HG03175 (cell line): ENCODE results near the gene PFDN5.
A peak's percentile ranks its signal among the peaks of the same experiment; 100 is the strongest.
"Not testable (repeated sequence)": the region's sequence is repeated elsewhere in the genome, so short reads cannot be mapped to it uniquely, and the experiment has no call there.

Source experiments
- ATAC-seq: cut with Tn5 transposase; IDR thresholded peaks from one replicate; pipeline ENCODE4 v1.9.1; 2021; ENCODE audit warnings: mild to moderate bottlenecking, moderate library complexity; ENCODE audit not compliant: unreplicated experiment

PFDN5 gene

DNA sequence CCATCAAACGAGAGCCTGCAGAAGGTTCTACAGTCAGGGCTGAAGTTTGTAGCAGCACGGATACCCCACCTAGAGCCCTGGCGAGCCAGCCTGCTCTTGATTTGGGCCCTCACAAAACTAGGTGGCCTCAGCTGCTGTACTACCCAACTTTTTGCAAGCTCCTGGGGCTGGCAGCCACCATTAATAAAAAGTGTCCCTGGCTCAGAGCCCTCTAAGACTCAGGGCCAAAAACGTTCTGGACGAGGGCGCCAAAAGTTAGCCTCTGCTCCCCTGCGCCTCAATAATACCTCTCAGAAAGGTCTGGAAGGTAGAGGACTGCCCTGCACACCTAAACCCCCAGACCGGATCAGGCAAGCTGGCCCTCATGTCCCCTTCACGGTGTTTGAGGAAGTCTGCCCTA is 8.9 kb upstream of the PFDN5 start:
- no peak for ATAC-seq

DNA sequence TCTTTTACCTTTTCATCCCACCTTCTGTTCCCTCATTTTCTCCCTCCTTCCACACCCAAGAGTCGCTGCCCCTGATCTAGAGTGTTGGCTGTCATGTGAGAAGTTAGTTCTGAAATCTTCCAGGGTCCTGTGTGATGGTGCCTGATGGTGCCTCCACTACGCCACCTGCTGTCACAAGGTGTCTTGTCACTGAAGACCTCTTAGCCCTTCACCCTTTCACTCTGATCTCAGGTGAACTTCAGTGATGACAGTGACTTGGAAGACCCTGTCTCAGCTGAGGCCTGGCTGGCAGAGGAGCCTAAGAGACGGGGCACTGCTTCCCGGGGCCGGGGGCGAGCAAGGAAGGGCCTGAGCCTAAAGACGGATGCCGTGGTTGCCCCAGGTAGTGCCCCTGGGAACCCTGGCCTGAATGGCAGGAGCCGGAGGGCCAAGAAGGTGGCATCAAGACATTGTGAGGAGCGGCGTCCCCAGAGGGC is 7.6 kb upstream of the PFDN5 start:
- ATAC-seq: no peak

DNA sequence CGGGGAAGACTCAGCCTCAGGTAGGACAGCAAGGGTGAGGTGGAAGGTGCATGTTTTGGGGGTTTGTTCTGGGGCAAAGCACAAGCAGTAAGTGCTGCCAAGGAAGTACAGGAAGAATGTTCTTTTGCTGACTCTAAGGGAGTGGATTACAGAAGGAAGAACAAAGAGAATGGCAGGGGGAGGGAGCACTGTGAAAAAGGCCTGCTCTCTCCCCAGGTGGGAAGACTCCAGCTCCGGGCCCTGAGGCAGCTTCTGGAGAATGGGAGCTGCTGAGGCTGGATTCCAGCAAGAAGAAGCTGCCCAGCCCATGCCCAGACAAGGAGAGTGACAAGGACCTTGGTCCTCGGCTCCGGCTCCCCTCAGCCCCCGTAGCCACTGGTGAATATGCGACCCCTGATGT is 7.0 kb upstream of the PFDN5 start:
- ATAC-seq: no peak

DNA sequence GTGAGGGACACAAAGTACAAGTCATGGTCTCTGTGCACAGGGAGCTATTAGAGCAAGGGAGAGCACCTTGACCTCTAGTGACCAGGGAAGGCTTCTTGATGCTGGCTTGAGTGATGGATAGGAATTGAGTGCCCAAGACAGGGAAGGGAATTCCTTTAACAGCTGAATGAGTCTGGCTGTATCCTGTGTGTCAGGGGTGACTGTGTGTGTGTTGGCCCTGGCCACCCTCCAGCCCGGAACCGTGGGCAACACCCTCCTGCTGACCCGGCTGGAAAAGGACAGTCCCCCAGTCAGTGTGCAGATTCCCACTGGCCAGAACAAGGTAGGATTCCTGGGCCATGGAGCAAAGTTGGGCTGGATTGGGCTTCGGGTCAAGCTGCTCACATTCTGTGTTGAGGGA is 5.5 kb upstream of the PFDN5 start:
- ATAC-seq: no peak

DNA sequence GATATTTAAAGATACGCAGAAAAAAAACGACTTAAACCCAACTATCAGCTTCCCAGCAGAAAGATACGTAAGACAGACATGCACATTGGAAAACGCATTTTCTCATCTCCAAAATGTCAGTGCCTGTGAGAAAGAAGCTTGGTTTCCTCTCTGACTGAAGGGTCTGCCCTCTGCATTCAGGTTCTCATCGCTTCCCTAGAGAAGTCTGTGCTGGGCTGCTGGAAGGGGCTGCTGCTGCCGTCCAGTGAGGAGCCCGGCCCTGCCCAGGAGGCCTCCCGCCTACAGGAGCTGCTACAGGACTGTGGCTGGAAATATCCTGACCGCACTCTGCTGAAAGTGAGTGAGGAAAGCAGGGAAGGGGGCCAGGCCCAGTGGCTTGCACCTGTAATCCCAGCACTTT is 4.7 kb upstream of the PFDN5 start:
- ATAC-seq: no peak

DNA sequence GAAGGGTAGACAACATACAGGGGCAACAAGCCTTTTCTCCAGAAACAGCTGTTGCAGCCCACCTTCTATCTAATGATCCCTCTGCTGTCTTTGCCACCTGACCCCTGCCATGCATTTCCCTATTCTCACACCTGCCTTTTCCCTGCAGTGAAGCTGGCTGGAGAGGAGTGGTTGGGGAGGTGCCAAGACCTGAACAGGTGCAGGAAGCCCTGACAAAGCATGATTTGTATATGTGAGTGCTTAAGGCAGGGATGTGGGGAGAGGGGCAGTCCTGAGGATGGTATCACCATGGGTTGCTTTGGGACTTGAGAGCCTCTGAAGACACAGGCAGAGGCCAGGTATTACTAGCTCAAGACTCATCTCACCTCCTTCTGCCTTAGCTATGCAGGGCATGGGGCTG is 2.9 kb upstream of the PFDN5 start:
- no peak for ATAC-seq

DNA sequence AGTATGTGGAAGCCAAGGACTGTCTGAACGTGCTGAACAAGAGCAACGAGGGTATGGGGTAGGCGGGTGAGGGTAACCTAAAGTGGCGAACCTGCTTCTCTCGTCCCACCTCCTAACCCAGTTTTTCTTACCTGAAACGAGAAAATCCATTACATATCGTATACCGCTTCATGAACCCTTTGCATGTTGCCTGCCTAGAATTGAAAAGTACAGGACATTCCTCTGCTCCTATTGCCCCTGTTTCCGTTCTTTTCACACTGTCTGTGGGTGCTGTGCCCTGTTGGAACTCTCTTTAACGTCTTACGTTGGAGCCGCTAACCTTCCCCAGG is 513 bp downstream of the PFDN5 start:
- no peak for ATAC-seq

DNA sequence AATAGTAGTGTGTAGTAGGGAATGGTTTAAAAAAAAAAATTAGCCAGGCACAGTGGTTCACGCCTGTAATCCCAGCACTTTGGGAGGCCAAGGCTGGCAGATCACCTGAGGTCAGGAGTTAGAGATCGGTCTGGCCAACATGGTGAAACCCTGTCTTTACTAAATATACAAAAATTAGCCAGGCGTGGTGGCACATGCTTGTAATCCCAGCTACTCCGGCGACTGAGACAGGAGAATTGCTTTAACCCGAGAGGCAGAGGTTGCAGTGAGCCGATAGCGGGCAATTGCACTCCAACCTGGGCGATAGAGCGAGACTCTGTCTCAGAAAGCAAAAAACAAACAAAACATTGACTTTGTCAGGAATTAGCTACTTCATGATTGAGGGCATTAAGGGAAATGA is 1.8 kb downstream of the PFDN5 start:
- not testable (repeated sequence) for ATAC-seq

DNA sequence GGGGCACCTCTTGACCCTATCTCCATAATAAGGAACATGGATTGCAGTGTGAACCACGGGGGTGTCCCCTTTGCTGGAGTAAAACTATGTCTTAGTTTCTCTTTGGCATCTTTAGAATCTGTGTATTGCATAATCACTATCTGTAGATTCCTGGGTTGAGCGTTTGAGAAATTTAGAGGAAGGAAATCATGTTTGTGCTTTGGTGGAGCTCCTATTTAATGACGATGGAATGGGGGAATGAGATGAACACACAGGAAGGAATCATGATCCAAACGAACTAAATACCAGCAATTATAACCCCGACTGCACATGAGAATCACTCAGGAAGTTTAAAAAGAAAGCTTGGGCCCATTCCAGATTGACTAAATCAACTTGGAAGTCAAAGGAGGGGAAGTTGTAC is 2.8 kb downstream of the PFDN5 start:
- no peak for ATAC-seq

DNA sequence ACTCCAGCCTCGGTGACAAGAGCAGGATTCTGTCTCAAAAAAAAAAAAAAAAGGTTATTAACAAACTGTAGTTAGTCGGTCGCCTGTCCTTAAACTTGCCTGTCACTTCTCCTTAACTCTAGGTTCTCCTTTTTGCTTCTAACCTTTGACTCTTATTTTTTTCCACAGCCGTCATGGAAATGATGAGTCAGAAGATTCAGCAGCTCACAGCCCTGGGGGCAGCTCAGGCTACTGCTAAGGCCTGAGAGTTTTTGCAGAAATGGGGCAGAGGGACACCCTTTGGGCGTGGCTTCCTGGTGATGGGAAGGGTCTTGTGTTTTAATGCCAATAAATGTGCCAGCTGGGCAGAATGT is 3.7 kb downstream of the PFDN5 start:
- ATAC-seq: peak; percentile 23

DNA sequence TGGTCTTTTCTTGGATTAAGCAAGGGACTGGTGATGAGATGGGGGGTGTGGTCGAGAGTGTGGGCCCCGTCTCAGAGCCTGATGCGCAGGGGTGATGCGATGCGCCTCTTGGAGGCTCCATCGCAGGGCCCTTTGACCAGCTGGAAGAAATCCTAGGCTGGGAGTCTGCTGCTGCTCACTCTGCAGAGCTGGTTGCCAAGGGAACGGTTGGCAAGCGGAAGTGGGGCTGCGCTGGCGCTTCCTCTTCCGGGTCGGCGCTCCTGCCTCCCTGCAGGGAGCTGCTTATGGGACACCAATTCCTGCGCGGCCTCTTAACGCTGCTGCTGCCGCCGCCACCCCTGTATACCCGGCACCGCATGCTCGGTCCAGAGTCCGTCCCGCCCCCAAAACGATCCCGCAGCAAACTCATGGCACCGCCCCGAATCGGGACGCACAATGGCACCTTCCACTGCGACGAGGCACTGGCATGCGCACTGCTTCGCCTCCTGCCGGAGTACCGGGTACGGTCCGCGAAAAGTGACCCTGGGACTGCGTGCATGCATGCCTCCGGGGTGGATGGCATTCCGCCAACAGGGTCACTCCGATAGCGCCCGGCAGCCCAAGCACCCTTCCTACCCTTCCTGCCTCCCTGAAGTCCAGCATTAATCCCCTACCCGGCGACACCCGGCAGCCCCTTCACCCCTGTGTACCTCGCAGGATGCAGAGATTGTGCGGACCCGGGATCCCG is 4.3 kb downstream of the PFDN5 start, which contains the start of gene MYG1:
Gene MYG1, plus strand, starts transcription at position 242 of the 727 bp plus-strand sequence. Its CDS starts 43 bp downstream, at position 285.
- peak; percentile 80 for ATAC-seq

DNA sequence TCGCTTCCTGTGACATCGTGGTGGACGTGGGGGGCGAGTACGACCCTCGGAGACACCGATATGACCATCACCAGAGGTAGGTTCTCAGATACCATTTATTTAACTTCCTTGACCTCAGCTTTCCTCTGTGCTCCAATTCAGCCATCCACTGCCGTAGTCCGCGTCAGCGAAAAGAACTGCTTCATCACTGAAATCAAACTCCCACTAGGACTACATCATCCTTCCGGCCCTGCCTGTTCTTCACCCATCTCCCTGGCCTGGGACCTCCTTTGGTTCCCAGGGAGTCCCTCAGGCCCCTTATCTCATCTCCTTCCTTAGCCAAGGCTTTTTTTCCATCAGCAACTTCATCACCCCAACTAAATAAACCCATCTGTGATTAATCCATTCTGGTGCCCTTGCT is 4.8 kb downstream of the PFDN5 start:
- no peak for ATAC-seq

DNA sequence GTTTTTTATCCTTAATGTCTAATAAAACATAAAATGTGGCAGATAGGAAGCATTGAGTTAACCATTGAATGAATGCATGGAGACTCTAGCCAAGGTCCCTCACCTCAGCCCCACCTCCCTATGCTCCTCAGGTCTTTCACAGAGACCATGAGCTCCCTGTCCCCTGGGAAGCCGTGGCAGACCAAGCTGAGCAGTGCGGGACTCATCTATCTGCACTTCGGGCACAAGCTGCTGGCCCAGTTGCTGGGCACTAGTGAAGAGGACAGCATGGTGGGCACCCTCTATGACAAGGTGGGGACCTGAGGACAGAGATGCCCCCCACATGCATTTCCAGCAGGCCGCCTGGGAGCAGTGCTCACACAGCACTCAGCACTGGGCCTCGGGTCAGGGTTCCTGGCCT is 7.6 kb downstream of the PFDN5 start:
- no peak for ATAC-seq

DNA sequence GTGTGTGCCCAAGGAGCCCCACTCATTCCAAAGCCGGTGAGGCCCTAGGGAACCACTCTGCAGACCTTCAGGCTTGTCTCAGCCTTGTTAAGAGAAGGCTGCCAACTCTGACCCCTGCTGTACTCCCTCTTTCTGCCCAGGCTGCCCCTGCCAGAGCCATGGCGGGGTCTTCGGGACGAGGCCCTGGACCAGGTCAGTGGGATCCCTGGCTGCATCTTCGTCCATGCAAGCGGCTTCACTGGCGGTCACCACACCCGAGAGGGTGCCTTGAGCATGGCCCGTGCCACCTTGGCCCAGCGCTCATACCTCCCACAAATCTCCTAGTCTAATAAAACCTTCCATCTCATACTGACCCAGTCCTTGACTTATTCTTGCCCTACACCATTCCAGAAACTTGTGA is 11.5 kb downstream of the PFDN5 start:
- no peak for ATAC-seq

DNA sequence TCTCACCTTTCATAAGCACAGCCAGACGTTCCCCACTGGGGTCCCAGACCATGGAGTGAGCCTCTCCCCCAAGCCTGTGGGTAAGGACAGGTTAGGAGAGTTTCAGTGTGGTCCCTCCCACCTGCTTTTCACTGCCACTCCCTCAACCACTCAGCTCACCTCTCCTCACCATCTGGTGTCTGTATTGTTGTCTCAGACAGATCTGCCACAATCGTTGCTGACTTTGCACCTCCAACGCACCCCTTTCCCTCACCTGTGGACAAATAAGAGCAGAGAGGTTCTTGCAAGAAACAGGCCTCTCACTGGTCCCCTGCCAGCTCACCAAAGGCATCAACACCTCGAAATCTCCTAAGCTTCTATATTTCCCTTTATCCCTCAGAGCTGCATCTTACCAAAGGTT is 12.9 kb downstream of the PFDN5 start:
- ATAC-seq: no peak

DNA sequence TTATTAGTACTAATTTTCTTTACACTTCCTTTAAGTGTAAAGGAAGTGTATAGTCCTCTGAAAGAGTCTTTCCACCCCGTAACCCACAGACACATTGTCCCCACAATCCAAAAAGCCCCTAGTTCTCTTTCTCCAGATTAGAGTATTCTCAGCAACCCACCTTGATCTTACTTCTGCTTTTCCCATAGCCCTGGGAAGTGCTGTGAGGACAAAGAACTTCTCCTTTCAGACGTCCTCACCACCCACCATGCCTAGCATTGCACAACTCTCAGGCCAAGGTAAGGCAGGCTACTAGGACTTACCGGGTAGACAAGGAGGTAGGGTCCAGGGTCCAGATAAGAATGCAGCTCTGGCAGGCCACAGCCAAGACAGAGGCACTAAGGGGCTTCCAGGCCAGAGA is 18.7 kb downstream of the PFDN5 start:
- no peak for ATAC-seq

DNA sequence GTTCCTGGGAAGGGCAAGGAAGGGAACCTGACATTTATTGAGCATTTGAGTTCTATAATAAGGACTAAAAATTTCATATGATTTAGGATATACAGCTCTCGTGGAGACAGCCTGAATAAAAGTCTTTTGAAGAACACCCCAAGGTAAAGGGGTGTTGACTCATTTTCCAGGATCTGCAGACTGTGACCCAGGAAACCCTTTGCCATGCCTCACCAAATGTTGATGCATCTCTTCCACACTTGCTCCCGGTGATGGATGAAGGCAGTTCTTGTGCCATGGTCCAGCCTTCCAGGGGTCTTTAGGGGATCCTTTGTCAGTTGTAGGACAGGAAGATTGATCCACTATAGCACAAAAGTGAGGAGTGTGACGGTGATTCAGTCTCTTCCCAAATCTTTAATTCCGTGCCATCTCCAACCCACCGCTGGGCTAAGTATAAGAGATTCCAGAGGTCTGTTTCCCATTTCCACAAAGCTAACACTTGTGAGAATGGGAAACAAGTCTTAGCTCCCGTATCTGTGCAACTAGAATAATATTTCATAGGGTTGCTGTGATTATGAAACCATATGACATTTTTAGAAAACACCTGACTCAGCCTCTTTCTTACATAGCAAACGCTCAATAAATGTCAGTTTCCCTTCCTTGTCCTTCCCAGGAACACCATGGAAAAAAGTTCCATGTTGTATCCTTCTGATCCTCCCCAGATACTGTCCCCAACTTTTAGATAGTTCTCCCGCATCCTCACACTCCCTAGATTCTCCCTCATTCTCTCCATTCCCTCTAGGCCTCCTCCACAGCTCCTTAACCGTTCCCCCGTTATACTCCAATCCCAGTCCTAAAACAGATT is 25.2 kb downstream of the PFDN5 start:
- ATAC-seq: no peak

DNA sequence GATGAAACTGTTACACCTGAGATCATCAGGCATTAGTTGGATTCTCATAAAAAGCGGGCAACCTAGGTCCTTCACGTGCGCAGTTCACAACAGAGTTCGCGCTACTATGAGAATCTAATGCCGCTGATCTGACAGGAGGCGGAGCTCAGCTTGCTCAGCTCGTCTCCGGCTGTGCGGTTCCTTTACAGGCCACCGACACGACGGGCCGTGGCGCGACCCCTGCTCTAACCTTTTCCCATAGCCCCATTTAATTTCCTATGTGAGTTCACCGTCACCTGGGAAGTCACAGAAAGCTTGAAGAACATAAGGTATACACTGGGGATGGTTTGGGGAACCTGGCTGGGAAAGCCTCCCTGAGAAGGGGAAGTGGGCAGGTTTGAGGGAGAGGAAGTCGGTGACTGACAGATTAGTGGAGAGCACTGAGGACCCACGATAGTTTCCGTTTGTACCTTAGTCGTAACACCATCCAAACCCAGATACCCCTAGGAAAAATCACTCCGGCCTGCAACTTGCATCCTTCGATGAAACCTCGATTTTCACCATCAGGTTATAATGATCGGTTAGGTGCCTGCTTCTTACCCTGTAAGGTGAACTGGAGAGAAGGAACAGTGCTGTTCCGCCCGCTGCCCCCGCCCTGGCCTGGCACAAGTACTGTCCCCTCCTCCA is 28.9 kb downstream of the PFDN5 start:
- ATAC-seq: peak; percentile 32

DNA sequence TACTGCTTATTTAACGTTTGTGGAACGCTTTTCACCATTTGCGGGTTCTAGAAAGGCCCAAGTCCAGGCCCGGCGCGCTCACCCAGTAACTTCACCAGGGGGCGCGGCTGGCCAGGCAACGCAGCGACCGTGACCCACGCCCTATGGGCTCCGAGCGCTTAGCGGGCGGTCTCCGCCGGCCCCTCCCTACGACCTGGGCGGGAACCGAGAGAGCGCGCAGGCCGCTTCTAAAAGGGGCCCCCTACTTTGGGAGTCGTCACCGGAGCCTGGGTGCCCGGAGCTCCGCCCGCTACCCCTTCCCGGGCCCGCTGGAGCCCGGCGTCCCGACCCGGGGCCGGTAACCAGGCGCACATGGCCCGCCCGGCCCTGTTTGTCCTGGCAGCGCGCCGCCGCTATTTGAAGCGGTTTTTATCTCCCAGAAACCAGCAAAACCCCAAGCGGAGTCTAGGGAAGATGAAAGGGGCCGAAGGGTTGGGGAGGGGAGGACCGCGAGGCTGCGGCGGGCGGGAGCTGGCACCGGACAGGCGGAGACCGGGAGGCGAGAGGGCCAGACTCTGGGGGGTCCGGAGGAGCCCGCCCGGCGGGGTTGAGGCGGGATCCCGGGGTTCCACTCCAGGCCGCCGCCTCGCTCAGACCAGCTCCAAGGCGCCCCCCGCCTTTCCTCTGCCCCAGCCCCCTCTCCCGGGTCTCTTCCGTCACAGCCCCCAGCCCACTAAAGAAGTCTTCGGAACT is 29.6 kb downstream of the PFDN5 start:
- peak; percentile 51 for ATAC-seq

DNA sequence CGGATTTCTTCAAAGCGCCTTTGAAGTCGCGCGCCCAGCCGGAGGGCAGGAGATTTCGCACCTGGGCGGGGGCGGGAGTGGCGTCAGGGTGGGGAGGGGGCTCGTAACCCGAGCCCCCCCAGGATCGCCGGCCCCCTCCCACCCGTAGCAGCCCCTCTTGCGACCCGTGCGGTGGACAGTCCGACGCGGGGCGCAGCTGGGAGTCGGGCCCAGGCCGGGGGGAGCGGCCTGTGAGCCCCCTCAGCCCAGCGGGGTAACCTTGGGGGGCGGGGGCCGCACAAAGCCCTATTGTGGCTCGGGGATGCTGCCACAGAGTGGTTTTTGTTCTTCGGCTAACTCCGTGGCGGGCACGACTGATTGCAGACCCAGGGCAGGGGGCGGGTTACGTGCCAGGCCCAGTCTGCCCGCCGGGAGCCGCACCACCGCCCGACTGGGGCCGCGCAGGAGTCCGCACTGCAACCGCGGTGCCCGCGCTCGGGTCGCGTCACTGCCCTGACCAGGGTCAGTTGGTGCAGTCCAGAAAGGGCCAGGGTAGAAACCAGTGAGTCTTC is 30.2 kb downstream of the PFDN5 start:
- no peak for ATAC-seq
